ENCODE results near the gene FHIT.

The FHIT gene

GRCh38 chr3:60812502-60812901 lies 438.8 kb downstream of the FHIT start:
- no peak for DNase-seq

GRCh38 chr3:60810881-60811280 lies 440.4 kb downstream of the FHIT start:
- no peak for DNase-seq

GRCh38 chr3:60809857-60810610 lies 441.2 kb downstream of the FHIT start:
- no peak for DNase-seq

GRCh38 chr3:60803216-60804173 lies 447.8 kb downstream of the FHIT start:
- no peak for DNase-seq

GRCh38 chr3:60801307-60801706 lies 449.9 kb downstream of the FHIT start:
- DNase-seq, result no peak

GRCh38 chr3:60798456-60798855 lies 452.8 kb downstream of the FHIT start:
- DNase-seq, result no peak

GRCh38 chr3:60792249-60792852 lies 458.9 kb downstream of the FHIT start:
- DNase-seq, result no peak

GRCh38 chr3:60788185-60788584 lies 463.1 kb downstream of the FHIT start:
- DNase-seq, result no peak

GRCh38 chr3:60781935-60782334 lies 469.3 kb downstream of the FHIT start:
- DNase-seq, result no peak

- no peak for DNase-seq
Measured at GRCh38 chr3:60779637-60780036, 471.6 kb downstream of the FHIT start.

GRCh38 chr3:60775985-60776384 lies 475.3 kb downstream of the FHIT start:
- DNase-seq, result no peak

- no peak for DNase-seq
Measured at GRCh38 chr3:60774617-60775016, 476.6 kb downstream of the FHIT start.

GRCh38 chr3:60772584-60772983 lies 478.7 kb downstream of the FHIT start:
- DNase-seq, result no peak

- DNase-seq, result no peak
Measured at GRCh38 chr3:60771766-60772165, 479.5 kb downstream of the FHIT start.

GRCh38 chr3:60770532-60770931 lies 480.7 kb downstream of the FHIT start:
- DNase-seq, result no peak

GRCh38 chr3:60767536-60767935 lies 483.7 kb downstream of the FHIT start:
- no peak for DNase-seq

- no peak for DNase-seq
Measured at GRCh38 chr3:60765776-60766175, 485.5 kb downstream of the FHIT start.

GRCh38 chr3:60764870-60765269 lies 486.4 kb downstream of the FHIT start:
- DNase-seq, result no peak

- DNase-seq, result no peak
Measured at GRCh38 chr3:60760145-60760544, 491.1 kb downstream of the FHIT start.

GRCh38 chr3:60759439-60759838 lies 491.8 kb downstream of the FHIT start:
- no peak for DNase-seq

GRCh38 chr3:60758831-60759230 lies 492.4 kb downstream of the FHIT start:
- DNase-seq, result no peak

GRCh38 chr3:60758171-60758570 lies 493.1 kb downstream of the FHIT start:
- no peak for DNase-seq

- DNase-seq, result no peak
Measured at GRCh38 chr3:60757724-60758123, 493.5 kb downstream of the FHIT start.

Data from activated CD8-positive, alpha-beta memory T cell treated with anti-CD3 and anti-CD28 coated beads, Interleukin-2, amount 50 U/mL, for 4 hours (primary cell).